Measurements from ENCODE around the gene KRT23. TPM values are rescaled to one million over a fixed set of nuclear protein-coding genes. Genes with fewer than 3 reads are reported as not detected.
A peak's percentile ranks its signal among the peaks of the same experiment; 100 is the strongest.

KRT23 gene
- total and polyA plus RNA-seq, 2 of the 4 experiments (the other 2 are of a cell fraction), result 0.36 to 0.39 TPM

- TF ChIP-seq MAFK (IDR thresholded peaks at IDR 0.05; ENCODE audit: low read depth, low read length) (no peak), BHLHE40 (IDR thresholded peaks at IDR 0.05; ENCODE audit: low read depth, low read length) (no peak)
Measured at GRCh38 chr17:40958086-40958953, 20.9 kb upstream of the KRT23 start (continued).

- intact Hi-C loops (cut with micrococcal nuclease), result loop anchor here (1.0 to 5.0 kb wide), 2 partner anchors 41 to 101 kb away; partner anchors contain the start of gene KRTAP2-2
- Histone ChIP-seq H3K4me1 (ENCODE audit: control insufficient read depth, insufficient read depth, low read length) (peaks cover 16% of the 10 kb centered on the region), H2BK120ac (ENCODE audit: low read depth, low read length) (peak overlapping the region; percentile 76), H3K27ac (ENCODE audit: insufficient read depth, low read length) (no peak overlapping the region), H3K4ac (ENCODE audit: low read depth, low read length) (peak overlapping the region; percentile 37; the same call in 1 of the 2 replicates), H2BK20ac (ENCODE audit: low read depth, low read length) (peak overlapping the region; percentile 48; the same call in 1 of the 2 replicates), H4K91ac (ENCODE audit: insufficient read depth, low read depth, low read length) (peak overlapping the region; percentile 16; the same call in 1 of the 2 replicates), H2BK5ac (ENCODE audit: low read depth, low read length, poor library complexity, severe bottlenecking) (peak overlapping the region; percentile 90), H3K9ac (ENCODE audit: low read depth, low read length) (no peak overlapping the region), H3K4me2 (ENCODE audit: low read depth, low read length) (0 out of 2 replicates have a peak overlapping the region, but pooled peaks have one; percentile 11), H3K9me3 (ENCODE audit: control insufficient read depth, insufficient read depth, low read length) (no peaks in the 10 kb centered on the region), H3K9me1 (ENCODE audit: insufficient read depth, low read length) (peaks cover 11% of the 10 kb centered on the region), H3K36me3 (ENCODE audit: control insufficient read depth, insufficient read depth, low read length) (no peaks in the 10 kb centered on the region), H2AK5ac (ENCODE audit: low read depth, low read length) (no peak overlapping the region), H3K27me3 (ENCODE audit: control insufficient read depth, insufficient read depth, low read length) (no peaks in the 10 kb centered on the region), H4K20me1 (ENCODE audit: insufficient read depth, low read length) (no peaks in the 10 kb centered on the region), H2AK9ac (replicated peaks; ENCODE audit: low read depth, low read length, poor library complexity) (no peak overlapping the region), H2AFZ (replicated peaks; ENCODE audit: low read length, poor library complexity) (no peak overlapping the region), H3K56ac (ENCODE audit: extremely low read depth, insufficient read depth, low read length) (no peak overlapping the region), H3K4me3 (ENCODE audit: insufficient read depth, low read depth, low read length) (no peak overlapping the region), H3K79me1 (ENCODE audit: low read depth in 1 of 2, low read length in 2 of 2) (no peaks in the 10 kb centered on the region), H4K5ac (ENCODE audit: low read depth, low read length) (peak overlapping the region; percentile 18; the same call in 1 of the 2 replicates), H3K23ac (ENCODE audit: low read depth, low read length) (no peak overlapping the region), H2BK15ac (ENCODE audit: low read depth, low read length) (peak overlapping the region; percentile 40; the same call in 1 of the 3 replicates), H3K18ac (ENCODE audit: low read depth, low read length) (peak overlapping the region; percentile 28; the same call in 1 of the 2 replicates), H3K14ac (replicated peaks; ENCODE audit: low read depth, low read length) (peak overlapping the region; percentile 11; the same call in 1 of the 2 replicates), H4K8ac (ENCODE audit: low read depth in 2 of 2, low read length in 2 of 2) (peak overlapping the region; percentile 73; a peak in 3 of 4 replicates)
- ChIA-PET CTCF (no interaction called here), POLR2A (ENCODE audit: unreplicated experiment) (no interaction called here)
- no CpG with 5 or more reads among the region's 8 CpGs for WGBS, 2 experiments (ENCODE audit: extremely low coverage in 2 of 2, insufficient read length in 1 of 2)
- TF ChIP-seq POLR2A (IDR thresholded peaks at IDR 0.05; ENCODE audit: low read depth, low read length) (no peak), CEBPB (IDR thresholded peaks at IDR 0.05; ENCODE audit: low read depth, low read length) (peak; percentile 99), MAFK (IDR thresholded peaks at IDR 0.05; ENCODE audit: low read depth, low read length) (peak; percentile 50; the same call in 1 of the 2 replicates), BHLHE40 (IDR thresholded peaks at IDR 0.05; ENCODE audit: low read depth, low read length) (peak; percentile 56), RCOR1 (IDR thresholded peaks at IDR 0.05; ENCODE audit: insufficient replicate concordance, low read length) (peak; percentile 83), MAZ (IDR thresholded peaks at IDR 0.05; ENCODE audit: borderline replicate concordance, low read depth, low read length) (peak; percentile 13; the same call in 1 of the 2 replicates), FOS (IDR thresholded peaks at IDR 0.05; ENCODE audit: low read depth, low read length) (peak; percentile 78)
- TF ChIP-seq, protein P1, sequence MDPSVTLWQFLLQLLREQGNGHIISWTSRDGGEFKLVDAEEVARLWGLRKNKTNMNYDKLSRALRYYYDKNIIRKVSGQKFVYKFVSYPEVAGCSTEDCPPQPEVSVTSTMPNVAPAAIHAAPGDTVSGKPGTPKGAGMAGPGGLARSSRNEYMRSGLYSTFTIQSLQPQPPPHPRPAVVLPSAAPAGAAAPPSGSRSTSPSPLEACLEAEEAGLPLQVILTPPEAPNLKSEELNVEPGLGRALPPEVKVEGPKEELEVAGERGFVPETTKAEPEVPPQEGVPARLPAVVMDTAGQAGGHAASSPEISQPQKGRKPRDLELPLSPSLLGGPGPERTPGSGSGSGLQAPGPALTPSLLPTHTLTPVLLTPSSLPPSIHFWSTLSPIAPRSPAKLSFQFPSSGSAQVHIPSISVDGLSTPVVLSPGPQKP (IDR thresholded peaks at IDR 0.05; ENCODE audit: borderline replicate concordance, low read depth, low read length), result no peak
- ATAC-seq (ENCODE audit: low read depth) (peak; percentile 88), DNase-seq (peak; percentile 100)
- BruUV-seq (replicated peaks), result TSS peak; percentile 91
- dilution Hi-C loops (cut with HindIII; ENCODE audit: low sequenced_read_pairs, unreplicated experiment), result no loop called here
- in situ Hi-C loops (cut with MboI; ENCODE audit: low sequenced_read_pairs), result no loop called here
Measured at GRCh38 chr17:40956401-40957254, 19.2 kb upstream of the KRT23 start.

Measured in IMR-90 (cell line).